Nephron progenitor cell (in vitro differentiated cells): ENCODE measurements around the gene PRELP.

Experiments used
- DNase-seq: peaks from one replicate; pipeline ENCODE4 v3.0.0; 2021
- H3K27ac Mint-ChIP-seq: 2 replicates; pipeline ENCODE4 v1.8.0; 2021; ENCODE audit warnings: mild to moderate bottlenecking, moderate library complexity, mixed read lengths
- H3K27me3 Mint-ChIP-seq: 2 replicates; pipeline ENCODE4 v1.8.0; 2021; ENCODE audit warnings: mild to moderate bottlenecking, low read depth, mixed read lengths; ENCODE audit not compliant: poor library complexity
- H3K36me3 Mint-ChIP-seq: 2 replicates; pipeline ENCODE4 v1.8.0; 2021; ENCODE audit warnings: low read depth, mixed read lengths
- H3K4me1 Mint-ChIP-seq: 2 replicates; pipeline ENCODE4 v1.8.0; 2021; ENCODE audit warnings: mixed read lengths
- H3K4me3 Mint-ChIP-seq: 2 replicates; pipeline ENCODE4 v1.8.0; 2021; ENCODE audit warnings: mild to moderate bottlenecking, moderate library complexity, mixed read lengths
- H3K9me3 Mint-ChIP-seq: 2 replicates; pipeline ENCODE4 v1.8.0; 2021; ENCODE audit warnings: mild to moderate bottlenecking, moderate library complexity, mixed read lengths
- CTCF ChIP-seq: fragments of 200-600 bp; sonication (generic); IDR thresholded peaks from 2 replicates; pipeline ENCODE4 v1.5.0; 2021; ENCODE audit warnings: antibody characterized with exemption

Gene PRELP

GRCh38 chr1:203497269-203497777, 21.7 kb downstream of the PRELP start:
- Mint-ChIP-seq H3K36me3 (no peaks in the 10 kb centered on the region), H3K4me3 (no peak overlapping the region), H3K9me3 (no peaks in the 10 kb centered on the region), H3K27ac (no peak overlapping the region), H3K4me1 (peaks cover 21% of the 10 kb centered on the region), H3K27me3 (peaks cover 27% of the 10 kb centered on the region)
- no peak for TF ChIP-seq CTCF
- DNase-seq: no peak

- H3K4me3 Mint-ChIP-seq: no peak overlapping the region
- TF ChIP-seq CTCF: no peak
- H3K4me1 Mint-ChIP-seq: peaks cover 25% of the 10 kb centered on the region
- H3K27ac Mint-ChIP-seq: peak overlapping the region; percentile 66
- DNase-seq: no peak
- H3K27me3 Mint-ChIP-seq: peaks cover 35% of the 10 kb centered on the region
- H3K36me3 Mint-ChIP-seq: no peaks in the 10 kb centered on the region
- no peaks in the 10 kb centered on the region for H3K9me3 Mint-ChIP-seq
Measured at GRCh38 chr1:203499643-203500278, 24.2 kb downstream of the PRELP start.

- TF ChIP-seq CTCF: no peak
- Mint-ChIP-seq H3K27ac (no peak overlapping the region), H3K27me3 (peaks cover 37% of the 10 kb centered on the region), H3K36me3 (no peaks in the 10 kb centered on the region), H3K9me3 (no peaks in the 10 kb centered on the region), H3K4me1 (peaks cover 29% of the 10 kb centered on the region), H3K4me3 (no peak overlapping the region)
- DNase-seq: no peak
Measured at GRCh38 chr1:203500279-203500678, 24.7 kb downstream of the PRELP start.

- Mint-ChIP-seq H3K4me3 (no peak overlapping the region), H3K27me3 (peaks cover 23% of the 10 kb centered on the region), H3K9me3 (no peaks in the 10 kb centered on the region), H3K4me1 (peaks cover 44% of the 10 kb centered on the region), H3K36me3 (no peaks in the 10 kb centered on the region), H3K27ac (no peak overlapping the region)
- DNase-seq: no peak
- TF ChIP-seq CTCF: no peak
Measured at GRCh38 chr1:203503836-203504235, 28.2 kb downstream of the PRELP start.

- TF ChIP-seq CTCF: peak; percentile 88
- H3K9me3 Mint-ChIP-seq: no peaks in the 10 kb centered on the region
- no peak overlapping the region for H3K27ac Mint-ChIP-seq
- no peak overlapping the region for H3K4me3 Mint-ChIP-seq
- DNase-seq: peak; percentile 87
- H3K4me1 Mint-ChIP-seq: peaks cover 52% of the 10 kb centered on the region
- H3K36me3 Mint-ChIP-seq: no peaks in the 10 kb centered on the region
- H3K27me3 Mint-ChIP-seq: peaks cover 23% of the 10 kb centered on the region
Measured at GRCh38 chr1:203504400-203505250, 29.0 kb downstream of the PRELP start.
